Astrocyte of the cerebellum (primary cell): ENCODE data around the gene VMAC.

Experiments used
- DNase-seq: peaks from one replicate; pipeline ENCODE4 v3.0.0-alpha.2; 2011; ENCODE audit warnings: low read depth
- H3K4me3 ChIP-seq: 2 replicates; pipeline ENCODE4 v1.5.1; 2011; ENCODE audit warnings: mild to moderate bottlenecking, low read depth, low read length, moderate library complexity
- CTCF ChIP-seq: IDR thresholded peaks from 2 replicates; pipeline ENCODE4 v1.5.1; 2012; ENCODE audit warnings: low read length, low read depth, moderate library complexity, mild to moderate bottlenecking; ENCODE audit errors: missing control alignments
- in situ Hi-C: cut with HindIII; loops from 2 replicates; pipeline ENCODE4 v1.10.0; 2017; ENCODE audit warnings: low sequenced_read_pairs

Gene VMAC

GRCh38 chr19:5890099-5890498 is 14.6 kb upstream of the VMAC start:
- TF ChIP-seq CTCF, result no peak
- H3K4me3 ChIP-seq, result no peak overlapping the region
- DNase-seq, result no peak
- in situ Hi-C loops, result no loop called here

- H3K4me3 ChIP-seq, result no peak overlapping the region
- no peak for TF ChIP-seq CTCF
- no peak for DNase-seq
- in situ Hi-C loops, result no loop called here
Observed at GRCh38 chr19:5891572-5891937, 13.1 kb upstream of the VMAC start.

GRCh38 chr19:5891938-5892771 is 12.5 kb upstream of the VMAC start:
- TF ChIP-seq CTCF, result peak; percentile 69
- no peak overlapping the region for H3K4me3 ChIP-seq
- DNase-seq, result no peak
- in situ Hi-C loops, result no loop called here

GRCh38 chr19:5892772-5893275 is 11.8 kb upstream of the VMAC start:
- no peak for DNase-seq
- TF ChIP-seq CTCF, result no peak
- in situ Hi-C loops, result no loop called here
- H3K4me3 ChIP-seq, result no peak overlapping the region

- in situ Hi-C loops, result no loop called here
Observed at GRCh38 chr19:5893296-5893903, 11.3 kb upstream of the VMAC start.

More at GRCh38 chr19:5893296-5893903, 11.3 kb upstream of the VMAC start:
- H3K4me3 ChIP-seq, result no peak overlapping the region
- no peak for TF ChIP-seq CTCF
- no peak for DNase-seq
